PC-3 (cell line): Measurements from ENCODE around the gene KCP. TPM values are rescaled to one million over a fixed set of nuclear protein-coding genes. Genes with fewer than 3 reads are reported as not detected.

Source experiments
- ATAC-seq: fragments of 200-7000 bp; cut with Tn5 transposase; 2 replicates; pipeline ENCODE4 v1.9.1; 2020; ENCODE audit warnings: mild to moderate bottlenecking, moderate library complexity
- BruUV-seq: library from RNA; stranded (reverse); fragments of 400-500 nt; replicated peaks from 2 replicates; lab custom pipeline; 2021; lab: Mats Ljungman, UMichigan
- CTCF ChIA-PET: fragments of 300-600 bp; sonication (Branson Sonifier 250); formaldehyde crosslinking; loops from one replicate; lab custom pipeline; 2022; ENCODE audit warnings: antibody characterized with exemption; lab: Charles Lee
- POLR2A ChIA-PET: fragments of 300-600 bp; sonication (Branson Sonifier 250); formaldehyde crosslinking; loops from one replicate; lab custom pipeline; 2022; ENCODE audit warnings: antibody characterized with exemption; ENCODE audit not compliant: unreplicated experiment; lab: Charles Lee
- DNase-seq: peaks from one replicate; pipeline ENCODE4 v3.0.0-alpha.2; 2015
- H2AFZ ChIP-seq: fragments of 300-600 bp; sonication (generic); 2 replicates; pipeline ENCODE4 v1.6.0; 2016; ENCODE audit warnings: antibody characterized with exemption, low read length
- H3F3A ChIP-seq: fragments of 300-600 bp; sonication (generic); one replicate; pipeline ENCODE4 v1.6.0; 2017; ENCODE audit warnings: antibody characterized with exemption, low read length, control low read depth, mild to moderate bottlenecking; ENCODE audit not compliant: unreplicated experiment
- H3K27ac ChIP-seq: fragments of 300-600 bp; sonication (generic); 2 replicates; pipeline ENCODE4 v1.5.1; 2016; ENCODE audit warnings: mild to moderate bottlenecking, low read length
- H3K27me3 ChIP-seq: fragments of 300-600 bp; sonication (generic); 2 replicates; pipeline ENCODE4 v1.6.1; 2016; ENCODE audit warnings: low read length, mixed read lengths
- H3K36me3 ChIP-seq: fragments of 300-600 bp; sonication (generic); 2 replicates; pipeline ENCODE4 v1.6.1; 2016; ENCODE audit warnings: low read depth, mixed run types, low read length, mixed read lengths
- H3K4me1 ChIP-seq: fragments of 300-600 bp; sonication (generic); 2 replicates; pipeline ENCODE4 v1.5.1; 2016; ENCODE audit warnings: low read length; ENCODE audit not compliant: insufficient read depth
- H3K4me2 ChIP-seq: fragments of 300-600 bp; sonication (generic); 2 replicates; pipeline ENCODE4 v1.6.0; 2016; ENCODE audit warnings: low read length
- H3K4me3 ChIP-seq: fragments of 300-600 bp; sonication (generic); 2 replicates; pipeline ENCODE4 v1.5.1; 2016; ENCODE audit warnings: mild to moderate bottlenecking, low read length, mixed read lengths
- H3K79me2 ChIP-seq: fragments of 300-600 bp; sonication (generic); 2 replicates; pipeline ENCODE4 v1.6.1; 2017; ENCODE audit warnings: low read length, mixed read lengths
- H3K9ac ChIP-seq: fragments of 300-600 bp; sonication (generic); 2 replicates; pipeline ENCODE4 v1.6.0; 2016; ENCODE audit warnings: mild to moderate bottlenecking, low read length
- H3K9me2 ChIP-seq: fragments of 300-600 bp; sonication (generic); replicated peaks from 2 replicates; pipeline ENCODE4 v1.6.1; 2016; ENCODE audit warnings: mixed run types, low read length, mixed read lengths
- H3K9me3 ChIP-seq: fragments of 300-600 bp; sonication (generic); 2 replicates; pipeline ENCODE4 v1.6.1; 2016; ENCODE audit warnings: low read length, mixed read lengths
- H4K20me1 ChIP-seq: fragments of 300-600 bp; sonication (generic); 2 replicates; pipeline ENCODE4 v1.6.1; 2016; ENCODE audit warnings: low read length, mixed read lengths
- EZH2 ChIP-seq: fragments of 300-600 bp; sonication (generic); IDR thresholded peaks from one replicate; pipeline ENCODE4 v1.6.1; 2017; ENCODE audit warnings: antibody characterized with exemption, mild to moderate bottlenecking, low read length; ENCODE audit not compliant: unreplicated experiment
- EZH2phosphoT487 ChIP-seq: fragments of 300-600 bp; sonication (generic); IDR thresholded peaks from 2 replicates; pipeline ENCODE4 v1.6.1; 2018; ENCODE audit warnings: mild to moderate bottlenecking, antibody characterized with exemption, low read length, borderline replicate concordance
- intact Hi-C: fragments of 100-400 bp; cut with micrococcal nuclease; formaldehyde crosslinking; loops from 2 replicates; pipeline ENCODE4 v1.9.0; 2023
- total RNA-seq: library from RNA; depleted of rRNA; stranded (reverse); fragments of >200 nt; gene quantifications from 2 replicates; pipeline ENCODE4 v1.2.3, GENCODE V29; 2014
- TF ChIP-seq, protein P1 (sequence below): fragments of 300-600 bp; sonication (generic); conservative IDR thresholded peaks from 2 replicates; pipeline ENCODE4 v1.5.1; 2017; ENCODE audit warnings: antibody characterized with exemption, low read depth, mild to moderate bottlenecking, low read length

Gene KCP
- total RNA-seq, 1 experiment from 2014 or later = 3.2 TPM

DNA sequence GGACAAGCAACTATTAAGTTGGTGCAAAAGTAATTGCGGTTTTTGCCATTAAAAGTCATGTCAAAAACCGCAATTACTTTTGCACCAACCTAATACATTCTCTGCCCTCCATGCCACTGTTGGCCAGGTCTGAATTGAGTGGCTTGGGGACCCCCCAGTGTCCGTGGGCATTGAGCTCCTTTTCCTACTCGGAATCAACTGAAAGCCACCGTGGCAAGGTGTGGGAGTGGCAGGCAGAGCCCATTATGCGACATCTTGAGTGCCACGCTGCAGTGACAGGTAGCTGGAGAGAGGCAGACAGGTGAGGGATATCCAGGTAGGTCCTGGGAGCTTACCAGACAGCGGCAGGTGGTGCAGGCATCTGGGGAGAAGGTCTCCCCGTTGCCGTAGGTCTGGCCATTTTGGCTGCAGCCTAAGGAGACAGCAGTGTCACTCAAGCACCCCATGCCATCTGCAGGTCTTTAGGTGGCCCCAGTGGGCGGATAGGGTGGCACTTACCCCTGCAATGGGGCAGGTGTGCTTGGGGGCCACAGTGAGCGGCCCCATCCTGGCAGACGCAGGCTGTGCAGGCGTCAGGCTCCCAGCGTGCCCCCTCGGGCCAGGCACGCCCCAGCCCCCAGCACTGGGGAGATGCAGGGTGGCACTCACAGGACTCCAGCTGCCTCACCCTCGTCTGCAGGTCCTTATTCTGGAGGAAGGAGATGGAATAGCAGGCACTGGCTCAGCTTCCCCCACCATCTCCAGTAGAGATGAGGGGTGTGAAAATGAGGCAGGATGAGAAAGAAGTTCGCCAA lies 3.5 kb downstream of the KCP start:
- Histone ChIP-seq H3K27ac (no peak overlapping the region), H3K4me3 (no peak overlapping the region), H3K9me2 (no peaks in the 10 kb centered on the region), H3K36me3 (no peaks in the 10 kb centered on the region), H2AFZ (no peak overlapping the region), H3K9me3 (no peaks in the 10 kb centered on the region), H3K4me1 (peaks cover 11% of the 10 kb centered on the region; the same call in 1 of the 2 replicates), H3K27me3 (no peaks in the 10 kb centered on the region), H3F3A (no peaks in the 10 kb centered on the region), H4K20me1 (no peaks in the 10 kb centered on the region), H3K9ac (no peak overlapping the region), H3K4me2 (no peak overlapping the region), H3K79me2 (no peaks in the 10 kb centered on the region)
- ATAC-seq = no peak
- intact Hi-C loops = no loop called here
- no TSS peak for BruUV-seq
- TF ChIP-seq, protein P1, sequence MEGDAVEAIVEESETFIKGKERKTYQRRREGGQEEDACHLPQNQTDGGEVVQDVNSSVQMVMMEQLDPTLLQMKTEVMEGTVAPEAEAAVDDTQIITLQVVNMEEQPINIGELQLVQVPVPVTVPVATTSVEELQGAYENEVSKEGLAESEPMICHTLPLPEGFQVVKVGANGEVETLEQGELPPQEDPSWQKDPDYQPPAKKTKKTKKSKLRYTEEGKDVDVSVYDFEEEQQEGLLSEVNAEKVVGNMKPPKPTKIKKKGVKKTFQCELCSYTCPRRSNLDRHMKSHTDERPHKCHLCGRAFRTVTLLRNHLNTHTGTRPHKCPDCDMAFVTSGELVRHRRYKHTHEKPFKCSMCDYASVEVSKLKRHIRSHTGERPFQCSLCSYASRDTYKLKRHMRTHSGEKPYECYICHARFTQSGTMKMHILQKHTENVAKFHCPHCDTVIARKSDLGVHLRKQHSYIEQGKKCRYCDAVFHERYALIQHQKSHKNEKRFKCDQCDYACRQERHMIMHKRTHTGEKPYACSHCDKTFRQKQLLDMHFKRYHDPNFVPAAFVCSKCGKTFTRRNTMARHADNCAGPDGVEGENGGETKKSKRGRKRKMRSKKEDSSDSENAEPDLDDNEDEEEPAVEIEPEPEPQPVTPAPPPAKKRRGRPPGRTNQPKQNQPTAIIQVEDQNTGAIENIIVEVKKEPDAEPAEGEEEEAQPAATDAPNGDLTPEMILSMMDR = no peak
- TF ChIP-seq EZH2 = no peak
- no peak for TF ChIP-seq EZH2phosphoT487
- no peak for DNase-seq
- ChIA-PET POLR2A (no interaction called here), CTCF (no interaction called here)

DNA sequence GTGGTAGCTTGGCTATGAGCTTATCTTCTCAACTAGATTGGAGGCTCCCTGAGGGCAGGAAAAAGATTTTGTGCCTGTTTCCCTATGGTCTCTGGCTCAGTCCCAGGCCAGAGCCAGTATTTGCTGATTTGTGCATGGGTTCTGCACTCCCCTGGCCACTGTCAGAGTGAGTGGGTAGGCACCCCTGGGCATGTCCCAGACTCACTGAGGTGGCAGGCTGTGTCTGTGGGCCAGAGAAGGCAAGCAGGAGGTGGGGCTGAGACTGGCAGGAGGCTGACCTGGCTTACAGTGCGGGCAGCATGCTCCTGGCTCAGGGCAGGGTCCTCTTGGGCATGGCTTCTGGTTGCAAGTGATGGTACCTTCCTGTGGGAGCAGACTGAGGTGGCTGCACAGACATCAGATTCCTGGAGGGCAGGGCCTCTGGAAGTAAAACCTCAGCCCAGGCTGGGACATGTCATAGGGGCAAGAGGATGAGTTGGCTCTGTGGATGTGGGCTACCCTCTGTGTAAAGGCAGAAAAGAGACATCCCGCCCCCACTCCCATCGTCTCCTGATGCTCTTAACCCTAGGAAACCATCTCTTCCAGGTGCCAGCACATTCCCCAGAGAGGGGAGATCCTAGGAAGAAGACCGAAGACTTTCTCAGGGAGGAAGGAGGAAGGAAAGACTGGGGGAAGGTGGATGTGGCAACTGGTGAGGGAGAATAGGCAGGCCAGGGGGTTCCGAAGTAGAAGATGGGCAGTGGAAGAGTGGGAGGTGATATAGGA lies 4.3 kb downstream of the KCP start:
- Histone ChIP-seq H4K20me1 (no peaks in the 10 kb centered on the region), H3K9me3 (no peaks in the 10 kb centered on the region), H3K4me3 (no peak overlapping the region), H3K4me1 (peaks cover 11% of the 10 kb centered on the region; the same call in 1 of the 2 replicates), H3K9ac (no peak overlapping the region), H3K36me3 (no peaks in the 10 kb centered on the region), H3K4me2 (no peak overlapping the region), H3K9me2 (no peaks in the 10 kb centered on the region), H3K27me3 (no peaks in the 10 kb centered on the region), H3K27ac (no peak overlapping the region), H3K79me2 (no peaks in the 10 kb centered on the region), H2AFZ (no peak overlapping the region), H3F3A (no peaks in the 10 kb centered on the region)
- ATAC-seq (no peak), DNase-seq (no peak)
- POLR2A ChIA-PET = no interaction called here
- CTCF ChIA-PET = no interaction called here
- no peak for TF ChIP-seq EZH2phosphoT487
- no TSS peak for BruUV-seq
- intact Hi-C loops = no loop called here

DNA sequence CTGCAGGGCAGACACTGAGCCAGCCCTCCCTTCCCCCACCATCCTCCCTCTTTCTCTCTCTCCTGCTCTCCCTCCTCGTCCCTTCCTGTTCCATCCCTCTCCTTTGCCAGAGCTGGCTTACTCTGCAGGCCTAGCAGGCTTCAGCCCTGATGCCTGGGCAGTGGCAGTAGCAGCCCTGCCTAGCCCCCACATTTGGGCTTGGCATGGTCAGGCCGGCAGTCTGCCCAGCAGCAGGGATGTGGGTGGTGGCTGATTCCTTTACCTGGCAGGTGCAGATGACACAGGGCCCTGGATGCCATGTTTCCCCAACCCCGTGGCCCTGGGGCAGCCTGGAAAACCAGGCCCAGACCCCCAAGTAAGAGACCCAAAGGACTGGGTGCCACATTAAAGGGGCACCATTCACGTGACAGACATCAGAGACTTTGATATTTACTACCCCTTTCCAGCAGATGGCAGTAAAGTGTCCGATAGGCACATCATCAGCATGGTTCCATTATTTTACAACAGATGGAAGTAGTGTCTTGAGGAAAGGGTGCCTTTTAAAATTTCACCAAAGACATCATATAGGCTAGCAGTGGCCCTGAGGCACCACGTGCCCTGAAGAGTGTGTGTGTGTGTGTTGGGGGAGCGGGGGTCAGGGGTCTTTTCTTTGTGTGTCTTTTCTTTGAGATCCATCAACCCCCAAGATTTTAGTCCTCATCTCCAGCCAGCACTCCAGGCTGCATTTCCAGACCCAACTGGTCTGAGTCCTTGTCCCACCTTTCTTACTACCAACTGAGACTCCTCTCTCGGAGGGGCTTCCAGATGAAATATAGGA lies 5.9 kb downstream of the KCP start:
- Histone ChIP-seq H3K4me2 (no peak overlapping the region), H3K9ac (no peak overlapping the region), H3F3A (no peaks in the 10 kb centered on the region), H2AFZ (peak overlapping the region; percentile 20; the same call in 1 of the 2 replicates), H3K4me3 (no peak overlapping the region), H3K27me3 (no peaks in the 10 kb centered on the region), H3K27ac (no peak overlapping the region), H4K20me1 (no peaks in the 10 kb centered on the region), H3K79me2 (no peaks in the 10 kb centered on the region), H3K9me3 (no peaks in the 10 kb centered on the region), H3K9me2 (no peaks in the 10 kb centered on the region), H3K36me3 (no peaks in the 10 kb centered on the region), H3K4me1 (peaks cover 11% of the 10 kb centered on the region; the same call in 1 of the 2 replicates)
- CTCF ChIA-PET = interaction anchor here (0.5 kb wide), 1 partner anchor 24 kb away, joined by 8 read pairs; no protein-coding TSS in a partner anchor
- BruUV-seq = no TSS peak
- TF ChIP-seq EZH2phosphoT487 (no peak), EZH2 (no peak)
- TF ChIP-seq, protein P1 = peak; percentile 81
- POLR2A ChIA-PET = no interaction called here
- intact Hi-C loops = loop anchor here (1.0 kb wide), 1 partner anchor 187 kb away; no protein-coding TSS in a partner anchor
- peak; percentile 59 for ATAC-seq
- peak; percentile 68 for DNase-seq
